Type B pancreatic cell (in vitro differentiated cells): ENCODE measurements around the gene CGB8. TPM values are rescaled to one million over a fixed set of nuclear protein-coding genes. Genes with fewer than 3 reads are reported as not detected.

Source experiments
- DNase-seq: peaks from one replicate; pipeline ENCODE4 v3.0.0; 2021; ENCODE audit warnings: mixed read lengths; ENCODE audit not compliant: unreplicated experiment; ENCODE audit errors: extremely low spot score
- H3K27ac Mint-ChIP-seq: 2 replicates; pipeline ENCODE4 v1.8.0; 2021; ENCODE audit warnings: mild to moderate bottlenecking, mixed read lengths
- H3K27me3 Mint-ChIP-seq: 2 replicates; pipeline ENCODE4 v1.8.0; 2021; ENCODE audit warnings: mixed read lengths
- H3K36me3 Mint-ChIP-seq: 2 replicates; pipeline ENCODE4 v1.8.0; 2021; ENCODE audit warnings: mixed read lengths
- H3K4me1 Mint-ChIP-seq: one replicate; pipeline ENCODE4 v1.8.0; 2021; ENCODE audit warnings: mixed read lengths; ENCODE audit not compliant: unreplicated experiment
- H3K4me3 Mint-ChIP-seq: 2 replicates; pipeline ENCODE4 v1.8.0; 2021; ENCODE audit warnings: mild to moderate bottlenecking, mixed read lengths
- H3K9me3 Mint-ChIP-seq: 2 replicates; pipeline ENCODE4 v1.8.0; 2021; ENCODE audit warnings: mixed read lengths
- CTCF ChIP-seq: fragments of 200-600 bp; sonication (generic); conservative IDR thresholded peaks from 2 replicates; pipeline ENCODE4 v1.5.0; 2021; ENCODE audit warnings: antibody characterized with exemption, mild to moderate bottlenecking
- total RNA-seq: library from RNA; stranded (reverse); gene quantifications from 2 replicates; pipeline ENCODE4 v1.2.1, GENCODE V29; 2021; ENCODE audit warnings: low replicate concordance

CGB8 gene
- total RNA-seq, 1 donor from 2014 or later, result not detected

GRCh38 chr19:49069026-49069425 lies 20.1 kb upstream of the CGB8 start:
- Mint-ChIP-seq H3K4me3 (no peak overlapping the region), H3K4me1 (peaks cover 30% of the 10 kb centered on the region), H3K27me3 (peaks cover 73% of the 10 kb centered on the region), H3K27ac (no peak overlapping the region), H3K9me3 (peaks cover 10% of the 10 kb centered on the region), H3K36me3 (no peaks in the 10 kb centered on the region)
- no peak for TF ChIP-seq CTCF
- no peak for DNase-seq

GRCh38 chr19:49067554-49067953 lies 18.6 kb upstream of the CGB8 start:
- Mint-ChIP-seq H3K27ac (peak overlapping the region; percentile 4), H3K27me3 (peaks cover 58% of the 10 kb centered on the region), H3K9me3 (peaks cover 10% of the 10 kb centered on the region), H3K4me3 (no peak overlapping the region), H3K36me3 (no peaks in the 10 kb centered on the region), H3K4me1 (peaks cover 20% of the 10 kb centered on the region)
- DNase-seq, result no peak
- TF ChIP-seq CTCF, result no peak

GRCh38 chr19:49065905-49066512 lies 17.1 kb upstream of the CGB8 start:
- Mint-ChIP-seq H3K27me3 (peaks cover 48% of the 10 kb centered on the region), H3K9me3 (peaks cover 10% of the 10 kb centered on the region), H3K4me3 (peak overlapping the region; percentile 58), H3K27ac (no peak overlapping the region), H3K4me1 (peaks cover 20% of the 10 kb centered on the region), H3K36me3 (no peaks in the 10 kb centered on the region)
- no peak for TF ChIP-seq CTCF
- DNase-seq, result no peak

GRCh38 chr19:49064768-49065611 lies 16.1 kb upstream of the CGB8 start, which contains the start of gene NTF4:
Gene NTF4, minus strand, starts transcription at chr19:49064818. Its CDS starts 2,821 bp downstream, at chr19:49061997.
- Mint-ChIP-seq H3K27me3 (peaks cover 38% of the 10 kb centered on the region), H3K4me1 (peaks cover 20% of the 10 kb centered on the region), H3K36me3 (no peaks in the 10 kb centered on the region), H3K27ac (no peak within 1 kb of the TSS), H3K4me3 (peak within 1 kb of the TSS; percentile 67), H3K9me3 (peaks cover 5% of the 10 kb centered on the region)
- no peak for TF ChIP-seq CTCF
- DNase-seq, result peak; percentile 78

GRCh38 chr19:49064029-49064629 lies 15.2 kb upstream of the CGB8 start:
- H3K27me3 Mint-ChIP-seq, result peaks cover 35% of the 10 kb centered on the region
- H3K27ac Mint-ChIP-seq, result no peak overlapping the region
- no peak for TF ChIP-seq CTCF
- H3K36me3 Mint-ChIP-seq, result no peaks in the 10 kb centered on the region
- H3K4me1 Mint-ChIP-seq, result peaks cover 24% of the 10 kb centered on the region
- DNase-seq, result no peak
- H3K9me3 Mint-ChIP-seq, result no peaks in the 10 kb centered on the region
- H3K4me3 Mint-ChIP-seq, result peak overlapping the region; percentile 67
